NCI-H2107 treated with DMSO at 0.1 percent for 48 hours (cell line): Measurements from ENCODE around the gene CEP72.

Source experiments
- DNase-seq: peaks from one replicate; lab custom pipeline; 2025; ENCODE audit not compliant: unreplicated experiment; lab: John Stamatoyannopoulos, UW

The CEP72 gene

GRCh38 chr5:654071-654778 lies 42.1 kb downstream of the CEP72 start:
- DNase-seq: no peak

- no peak for DNase-seq
Measured at GRCh38 chr5:655406-655805, 43.3 kb downstream of the CEP72 start.

GRCh38 chr5:657570-657969 lies 45.4 kb downstream of the CEP72 start:
- no peak for DNase-seq

GRCh38 chr5:658103-658502 lies 46.0 kb downstream of the CEP72 start:
- DNase-seq: no peak

GRCh38 chr5:659496-660263 lies 47.5 kb downstream of the CEP72 start:
- DNase-seq: no peak

- no peak for DNase-seq
Measured at GRCh38 chr5:660491-661030, 48.4 kb downstream of the CEP72 start.

GRCh38 chr5:661891-662750 lies 50.0 kb downstream of the CEP72 start:
- no peak for DNase-seq

GRCh38 chr5:662751-663435 lies 50.8 kb downstream of the CEP72 start:
- no peak for DNase-seq

GRCh38 chr5:663436-664342 lies 51.5 kb downstream of the CEP72 start:
- DNase-seq: no peak

- DNase-seq: no peak
Measured at GRCh38 chr5:664343-664993, 52.3 kb downstream of the CEP72 start.

- DNase-seq: no peak
Measured at GRCh38 chr5:664994-665360, 52.8 kb downstream of the CEP72 start.

GRCh38 chr5:665541-665955 lies 53.4 kb downstream of the CEP72 start:
- no peak for DNase-seq

GRCh38 chr5:665956-666711 lies 54.0 kb downstream of the CEP72 start:
- DNase-seq: no peak

GRCh38 chr5:666816-667498 lies 54.8 kb downstream of the CEP72 start:
- DNase-seq: no peak

GRCh38 chr5:668283-668995 lies 56.3 kb downstream of the CEP72 start:
- no peak for DNase-seq

- DNase-seq: no peak
Measured at GRCh38 chr5:669111-669841, 57.1 kb downstream of the CEP72 start.
